Natural killer cell (primary cell): Measurements from ENCODE around the gene IRF3. TPM values are rescaled to one million over a fixed set of nuclear protein-coding genes. Genes with fewer than 3 reads are reported as not detected.

Experiments
- ATAC-seq, 3 donors: fragments of 150-1000 bp in 2 of 3; fragments of 200-7000 bp in 1 of 3; cut with Tn5 transposase; 1 replicate in 1 of 3; 2 replicates in 2 of 3; pipeline ENCODE4 v1.10.0; 2021; ENCODE audit warnings: mild to moderate bottlenecking in 2 of 3, moderate library complexity in 2 of 3
- DNase-seq, 2 donors: peaks; one replicate each; pipeline versions ENCODE4 v3.0.0 to v3.0.0-alpha.2; 2013 to 2021; ENCODE audit warnings: mixed read lengths in 1 of 2
- H3K27ac ChIP-seq: one replicate; pipeline ENCODE4 v1.5.1; 2013; ENCODE audit warnings: mild to moderate bottlenecking, low read length
- H3K27me3 ChIP-seq: one replicate; pipeline ENCODE4 v1.6.1; 2013; ENCODE audit warnings: low read length; ENCODE audit not compliant: control insufficient read depth, insufficient read depth
- H3K36me3 ChIP-seq: one replicate; pipeline ENCODE4 v1.6.1; 2013; ENCODE audit warnings: low read length; ENCODE audit not compliant: control insufficient read depth, insufficient read depth
- H3K4me1 ChIP-seq: one replicate; pipeline ENCODE4 v1.6.1; 2013; ENCODE audit warnings: low read length; ENCODE audit not compliant: control insufficient read depth, insufficient read depth
- H3K4me3 ChIP-seq: one replicate; pipeline ENCODE4 v1.5.1; 2013; ENCODE audit warnings: low read length
- H3K9me3 ChIP-seq: one replicate; pipeline ENCODE4 v1.6.1; 2013; ENCODE audit warnings: low read length; ENCODE audit not compliant: control insufficient read depth, insufficient read depth
- H3K27ac Mint-ChIP-seq, 2 donors: one replicate each; pipeline ENCODE4 v1.8.0; 2022; ENCODE audit warnings: mild to moderate bottlenecking in 2 of 2, mixed read lengths in 2 of 2, moderate library complexity in 1 of 2
- H3K27me3 Mint-ChIP-seq, 2 donors: one replicate each; pipeline ENCODE4 v1.8.0; 2022; ENCODE audit warnings: low read depth in 2 of 2, mixed read lengths in 2 of 2
- H3K36me3 Mint-ChIP-seq: one replicate; pipeline ENCODE4 v1.8.0; 2022; ENCODE audit warnings: mixed read lengths
- H3K4me1 Mint-ChIP-seq, 2 donors: one replicate each; pipeline ENCODE4 v1.8.0; 2022; ENCODE audit warnings: mixed read lengths in 2 of 2
- H3K4me3 Mint-ChIP-seq: one replicate; pipeline ENCODE4 v1.8.0; 2022; ENCODE audit warnings: mild to moderate bottlenecking, moderate library complexity, mixed read lengths
- H3K9me3 Mint-ChIP-seq, 2 donors: one replicate each; pipeline ENCODE4 v1.8.0; 2022; ENCODE audit warnings: mixed read lengths in 2 of 2
- CTCF ChIP-seq: fragments of 200-600 bp; IDR thresholded peaks from one replicate; pipeline ENCODE4 v1.8.0; 2022; ENCODE audit warnings: antibody characterized with exemption
- WGBS: methylation state at CpG from one replicate; pipeline ENCODE4 v1.1.7; 2013; ENCODE audit warnings: missing lambda C conversion rate; ENCODE audit not compliant: insufficient coverage; 5-methylcytosine and 5-hydroxymethylcytosine counted together
- intact Hi-C: fragments of 100-400 bp; cut with micrococcal nuclease; formaldehyde crosslinking; loops from one replicate; pipeline ENCODE4 v1.14.2; 2022
- total RNA-seq, 4 donors: library from RNA; stranded (reverse); fragments of 120-200 nt in 1 of 4; gene quantifications; one replicate each; pipeline versions ENCODE4 v1.2.3 to v1.2.4, GENCODE V29; 2013 to 2022

The IRF3 gene
- total RNA-seq, 3 donors from 2014 or later (not counting 1 experiment from before 2014, with no cell fraction given), result 176 to 184 (median 179) TPM

- WGBS, result under 1% methylated on average over 87 of the region's 87 CpGs
- Histone ChIP-seq H3K27me3 (no peaks in the 10 kb centered on the region), H3K27ac (peak within 1 kb of the TSS; percentile 88), H3K4me3 (peak within 1 kb of the TSS; percentile 84), H3K4me1 (peaks cover 44% of the 10 kb centered on the region), H3K36me3 (peaks cover 9% of the 10 kb centered on the region), H3K9me3 (no peaks in the 10 kb centered on the region)
- DNase-seq, result peak; percentile 99 to 100
- Mint-ChIP-seq H3K9me3 (no peaks in the 10 kb centered on the region), H3K4me3 (peak within 1 kb of the TSS; percentile 93), H3K27me3 (no peaks in the 10 kb centered on the region), H3K36me3 (no peaks in the 10 kb centered on the region), H3K27ac (peak within 1 kb of the TSS; percentile 96 to 100), H3K4me1 (peaks cover 45 to 69% of the 10 kb centered on the region in 2 donors)
- intact Hi-C loops, result loop anchor here (1.0 to 5.0 kb wide), 5 partner anchors 22 to 1005 kb away; partner anchors contain the start of genes AKT1S1, ALDH16A1, DBP and NOSIP
- ATAC-seq, result peak; percentile 66 to 87 (median 72)
- no peak for TF ChIP-seq CTCF
Measured at GRCh38 chr19:49641688-49642491, 23.8 kb downstream of the IRF3 start, which contains the start of gene SCAF1. SCAF1 (plus strand) TSS chr19:49642209; CDS start chr19:49645027, 2,818 bp downstream.

DNA sequence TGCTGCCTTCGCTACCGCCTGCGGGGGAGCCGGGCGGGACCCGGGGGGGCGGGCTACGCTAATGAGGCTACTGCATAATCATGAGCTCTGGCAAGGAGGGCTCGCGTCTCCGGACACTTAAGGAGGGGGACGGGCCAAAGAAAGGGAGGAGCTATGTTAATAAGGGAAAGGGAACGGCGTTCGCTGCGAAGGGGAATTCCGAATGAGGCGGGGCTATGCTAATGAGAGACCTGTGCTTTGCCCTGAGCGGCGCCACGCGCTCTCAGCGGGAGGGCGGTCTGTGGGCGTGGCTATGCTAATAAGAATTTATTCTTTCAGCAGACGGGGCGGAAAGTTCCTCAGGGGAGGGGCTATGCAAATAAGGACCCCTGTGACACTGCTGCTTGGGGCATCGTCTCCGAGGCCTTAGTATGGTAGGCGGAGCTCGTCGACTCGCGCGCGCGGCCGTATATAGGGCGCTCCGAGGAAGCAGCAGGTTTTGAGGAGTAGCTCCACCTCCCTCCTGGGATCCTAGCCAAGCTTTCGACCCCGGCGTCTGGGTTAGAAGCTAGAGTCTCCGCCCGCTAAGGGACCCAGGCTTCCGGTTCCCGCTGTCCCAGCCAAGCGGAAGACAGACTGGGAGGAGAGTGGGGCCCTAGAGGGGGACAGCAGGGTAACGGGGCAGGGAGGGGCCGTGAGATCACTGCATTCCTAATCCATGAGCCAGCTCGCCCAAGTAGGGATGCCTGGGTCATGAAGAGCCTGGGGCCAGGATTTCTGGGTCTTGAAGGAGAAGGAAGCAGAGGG lies 25.4 kb downstream of the IRF3 start, which contains the start of gene RRAS:
Gene RRAS (minus strand): TSS at position 31 of the 786 bp plus-strand sequence. CDS start 45 bp downstream, outside the sequence.
- Mint-ChIP-seq H3K36me3 (no peaks in the 10 kb centered on the region), H3K4me3 (peak within 1 kb of the TSS; percentile 93), H3K27ac (peak within 1 kb of the TSS; percentile 96 to 100), H3K4me1 (peaks cover 45 to 63% of the 10 kb centered on the region in 2 donors), H3K9me3 (no peaks in the 10 kb centered on the region), H3K27me3 (no peaks in the 10 kb centered on the region)
- Histone ChIP-seq H3K36me3 (no peaks in the 10 kb centered on the region), H3K27ac (peak within 1 kb of the TSS; percentile 86), H3K27me3 (no peaks in the 10 kb centered on the region), H3K4me1 (peaks cover 44% of the 10 kb centered on the region), H3K4me3 (peak within 1 kb of the TSS; percentile 58), H3K9me3 (no peaks in the 10 kb centered on the region)
- no peak for TF ChIP-seq CTCF
- intact Hi-C loops, result loop anchor here (1.0 to 5.0 kb wide), 6 partner anchors 37 to 1003 kb away; partner anchors contain the start of genes AKT1S1, DBP, NOSIP and PRMT1
- peak; percentile 71 to 87 (median 73) for ATAC-seq
- DNase-seq, result peak; percentile 99 to 100
- under 1% methylated on average over 51 of the region's 51 CpGs for WGBS

DNA sequence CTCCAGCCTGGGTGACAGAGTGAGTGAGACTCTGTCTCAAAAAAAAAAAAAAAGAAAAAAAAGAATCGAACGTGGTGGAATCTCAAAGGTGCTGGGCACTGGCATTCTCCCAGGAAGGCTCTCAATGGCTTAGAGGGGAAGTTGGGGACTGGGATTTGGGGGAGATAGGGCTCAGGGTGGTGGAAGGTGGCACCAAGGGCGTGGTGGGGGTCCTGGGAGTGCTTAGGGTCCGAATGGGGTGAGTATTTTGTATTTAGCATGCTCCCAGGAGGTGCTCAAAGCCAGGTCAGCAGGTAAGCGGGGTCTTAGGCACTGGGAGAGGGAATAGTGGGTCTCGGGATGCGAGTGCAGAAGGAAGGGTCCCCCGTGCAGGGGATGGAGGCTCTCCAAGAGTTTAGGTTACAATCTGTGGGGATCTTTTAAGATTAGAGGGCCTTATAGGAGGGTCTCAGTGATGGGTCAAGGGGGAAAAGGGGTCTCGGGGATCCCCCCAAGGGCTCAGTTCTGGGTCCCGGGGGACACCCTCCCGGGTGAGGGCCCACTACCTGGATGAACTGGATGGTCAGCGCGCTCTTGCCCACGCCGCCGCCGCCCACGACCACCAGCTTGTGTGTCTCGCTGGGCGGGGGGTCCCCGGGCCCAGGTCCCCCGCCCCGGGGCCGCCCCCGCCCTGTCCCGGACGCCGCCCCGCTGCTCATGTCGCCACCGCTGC lies 26.1 kb downstream of the IRF3 start:
- peak overlapping the region; percentile 32 for H3K4me3 ChIP-seq
- peaks cover 44% of the 10 kb centered on the region for H3K4me1 ChIP-seq
- H3K27ac ChIP-seq, result peak overlapping the region; percentile 41
- H3K27ac Mint-ChIP-seq, result peak overlapping the region; percentile 96 to 100
- DNase-seq (peak in 1 of 2 donors; percentile 42), ATAC-seq (no peak)
- intact Hi-C loops, result loop anchor here (1.0 to 5.0 kb wide), 6 partner anchors 38 to 1002 kb away; partner anchors contain the start of genes AKT1S1, DBP, NOSIP and PRMT1
- H3K4me1 Mint-ChIP-seq, result peaks cover 44 to 60% of the 10 kb centered on the region in 2 donors
- 5% methylated on average over 31 of the region's 31 CpGs for WGBS
- no peak for TF ChIP-seq CTCF
- no peaks in the 10 kb centered on the region for H3K9me3 ChIP-seq
- H3K27me3 ChIP-seq, result no peaks in the 10 kb centered on the region
- H3K36me3 ChIP-seq, result no peaks in the 10 kb centered on the region
- H3K9me3 Mint-ChIP-seq, result no peaks in the 10 kb centered on the region
- no peaks in the 10 kb centered on the region for H3K36me3 Mint-ChIP-seq
- no peaks in the 10 kb centered on the region for H3K27me3 Mint-ChIP-seq
- H3K4me3 Mint-ChIP-seq, result peak overlapping the region; percentile 93
